GM18870 (cell line): ENCODE results near the gene NEDD4L.

Experiments
- ATAC-seq: cut with Tn5 transposase; IDR thresholded peaks from one replicate; pipeline ENCODE4 v1.9.1; 2021; ENCODE audit warnings: moderate library complexity; ENCODE audit not compliant: unreplicated experiment

Gene NEDD4L

GRCh38 chr18:58114766-58115165, 70.7 kb downstream of the NEDD4L start:
- no peak for ATAC-seq

DNA sequence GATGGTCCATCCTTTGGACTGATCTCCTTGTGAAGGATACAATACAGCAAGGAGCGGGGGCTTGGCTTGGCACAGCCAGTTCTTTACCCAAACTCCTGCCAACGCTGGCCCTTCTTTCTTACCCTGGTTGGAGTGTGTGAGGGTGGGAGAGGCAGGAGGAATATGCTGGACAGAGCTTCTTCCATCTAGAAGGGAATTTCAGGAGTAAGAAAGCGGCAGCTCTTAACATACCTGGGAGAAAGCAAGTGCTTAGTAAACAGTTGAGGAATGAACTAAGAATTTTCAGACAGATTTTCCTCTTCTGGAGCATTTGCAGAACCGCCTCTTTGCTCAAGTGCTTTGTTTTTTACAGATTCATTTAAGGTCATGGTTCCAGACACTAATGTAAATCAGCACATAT, 72.8 kb downstream of the NEDD4L start:
- no peak for ATAC-seq

DNA sequence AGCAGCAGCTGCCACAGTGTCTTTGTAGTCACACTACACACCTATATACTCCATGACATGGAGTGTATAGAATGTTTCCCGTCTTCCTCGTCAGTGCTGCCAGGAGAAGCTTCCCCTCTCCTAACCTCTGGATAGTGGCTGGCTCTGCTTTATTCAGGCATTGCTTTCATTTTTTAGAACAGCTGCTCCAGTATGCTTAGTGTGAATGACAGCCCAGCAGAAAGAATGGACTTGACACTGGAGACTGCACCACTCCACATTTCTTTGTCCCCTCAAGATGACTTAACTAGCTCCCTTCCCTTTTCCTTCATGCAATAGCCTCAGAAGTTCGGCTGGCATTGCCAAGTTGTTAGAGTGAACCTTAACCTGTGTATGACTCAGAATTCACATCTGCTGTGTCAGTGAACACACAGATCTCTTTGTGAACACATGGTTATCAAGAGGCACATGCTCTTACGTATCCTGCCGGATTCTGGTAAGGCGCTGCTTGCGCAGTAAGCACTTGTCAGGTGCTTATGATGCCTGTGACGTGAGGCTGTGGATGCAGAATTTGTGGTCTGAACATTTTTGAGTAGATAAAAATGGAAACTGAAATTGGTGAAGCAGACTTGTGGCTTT, 73.9 kb downstream of the NEDD4L start:
- no peak for ATAC-seq

GRCh38 chr18:58118536-58118935, 74.5 kb downstream of the NEDD4L start:
- no peak for ATAC-seq

DNA sequence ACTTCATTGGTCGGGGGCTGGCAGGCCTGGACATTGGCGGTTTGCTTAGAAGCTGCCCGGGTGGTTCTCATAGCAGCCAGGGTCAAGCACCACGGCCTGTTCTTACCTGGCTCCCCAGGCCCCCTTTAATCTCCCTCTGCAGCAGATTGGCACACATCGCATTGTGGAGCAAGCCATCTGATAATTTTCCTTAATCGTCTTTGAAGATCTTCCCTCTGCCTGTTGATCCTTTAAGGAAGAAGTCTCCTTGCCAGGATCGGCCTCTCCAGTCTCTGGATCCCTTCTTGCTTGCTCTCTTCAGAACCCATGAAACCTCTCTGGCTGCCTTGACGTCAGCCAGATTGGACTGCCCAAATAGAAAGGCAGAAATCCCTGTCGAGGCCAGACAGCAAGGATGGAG, 75.8 kb downstream of the NEDD4L start:
- ATAC-seq, result no peak

DNA sequence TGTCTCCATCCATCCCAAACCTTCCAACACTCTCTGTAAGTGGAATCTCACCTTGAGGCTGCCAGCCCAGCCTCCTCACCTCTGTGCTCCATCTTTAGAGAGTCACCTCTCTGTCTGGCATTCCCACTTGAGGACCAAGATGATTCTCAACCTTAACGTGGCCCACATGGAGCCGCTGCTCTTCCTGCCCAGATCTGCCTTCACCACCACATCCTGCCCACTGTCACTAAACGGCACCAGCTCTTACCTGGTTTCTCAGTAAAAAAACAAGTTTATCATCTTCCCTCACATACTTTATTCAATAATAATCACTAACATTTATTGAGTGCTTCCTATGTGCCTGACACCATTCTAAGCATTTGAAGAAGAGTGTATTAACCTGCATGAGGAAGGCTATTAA, 80.4 kb downstream of the NEDD4L start:
- ATAC-seq, result no peak

DNA sequence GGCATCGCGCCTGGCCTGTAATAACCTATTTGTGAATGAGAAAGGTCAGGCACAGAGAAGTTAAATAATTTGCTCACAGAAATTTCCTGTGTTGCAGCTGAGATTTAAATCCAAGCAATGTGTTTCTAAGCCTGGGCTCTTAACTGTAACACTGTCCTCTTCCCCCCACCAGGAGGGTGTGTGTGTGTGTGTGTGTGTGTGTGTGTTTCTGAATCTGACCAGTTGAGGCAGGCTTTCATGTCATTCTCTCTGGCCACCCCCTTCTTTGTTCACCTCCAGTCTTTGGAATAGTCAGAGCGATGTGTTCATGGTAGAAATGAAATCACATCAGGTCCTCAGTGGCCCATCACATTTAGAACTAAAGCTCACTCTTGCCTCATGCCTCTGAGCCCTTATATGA, 81.2 kb downstream of the NEDD4L start:
- no peak for ATAC-seq

DNA sequence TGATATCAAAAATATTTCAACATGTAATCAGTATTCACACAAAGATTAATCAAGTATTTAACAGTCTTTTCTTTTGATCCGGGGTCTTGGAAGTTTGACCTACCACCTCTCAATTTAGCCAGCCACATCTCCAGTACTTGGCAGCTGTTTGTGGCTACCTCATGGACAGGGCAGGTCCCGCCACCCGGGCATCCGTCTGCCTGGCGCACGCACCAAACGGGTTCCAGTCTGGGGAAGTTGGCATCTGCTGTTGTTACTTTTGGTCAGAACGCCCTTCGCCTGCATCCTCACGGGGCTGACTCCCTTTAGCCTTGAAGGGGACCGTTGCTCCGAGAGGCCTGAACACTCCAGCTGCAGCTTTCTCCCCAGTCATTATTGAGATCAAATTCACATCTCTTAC, 81.7 kb downstream of the NEDD4L start:
- no peak for ATAC-seq

DNA sequence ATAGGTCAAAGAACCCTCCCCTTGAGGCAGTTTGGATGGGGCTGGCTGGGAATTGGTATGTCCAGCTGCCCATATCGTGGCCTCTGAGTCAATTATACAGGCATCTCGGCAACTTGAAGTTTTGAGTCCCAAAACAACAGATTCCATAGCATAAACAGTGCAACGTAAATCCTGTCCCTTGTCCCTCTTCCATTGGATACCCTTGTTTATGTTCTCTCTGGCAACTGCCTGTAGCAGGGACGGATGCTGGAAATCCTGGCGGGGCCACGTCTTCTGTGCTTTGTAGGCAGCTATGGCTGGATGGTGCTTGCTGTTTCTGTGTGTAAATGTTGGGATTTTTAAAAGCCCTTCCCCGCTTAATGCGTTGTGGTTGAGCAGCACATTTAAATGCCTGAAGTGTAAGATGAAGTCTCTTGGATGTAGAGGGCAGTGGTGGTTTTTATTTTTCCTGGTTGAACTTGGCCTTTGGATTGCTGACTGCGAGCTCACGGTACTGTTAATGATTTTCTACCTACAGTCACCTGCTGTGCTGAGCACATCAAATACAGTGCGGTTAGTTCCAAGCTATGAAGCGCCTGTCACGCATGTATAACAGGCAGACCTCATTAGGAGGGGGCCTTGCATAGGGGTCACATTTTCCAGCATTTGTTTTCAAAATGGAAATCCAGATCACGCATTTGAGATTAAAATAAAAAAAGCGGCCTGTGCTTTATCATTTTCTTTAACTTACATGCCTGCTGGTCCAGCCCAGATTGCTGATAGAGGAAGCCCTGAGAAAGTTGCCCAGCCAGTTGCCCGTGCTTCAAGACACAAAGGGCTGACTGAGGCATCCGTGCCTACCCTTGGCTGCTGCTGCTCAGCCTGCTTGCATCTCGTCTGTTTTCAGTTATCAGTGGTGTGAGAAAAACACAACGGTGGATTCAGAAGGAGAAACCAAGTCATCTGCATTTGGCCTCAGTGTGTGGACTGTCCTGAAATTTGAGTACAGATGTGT, 84.7 kb downstream of the NEDD4L start:
- ATAC-seq, result no peak

- ATAC-seq, result no peak
Observed at GRCh38 chr18:58132595-58133261, 88.7 kb downstream of the NEDD4L start.

DNA sequence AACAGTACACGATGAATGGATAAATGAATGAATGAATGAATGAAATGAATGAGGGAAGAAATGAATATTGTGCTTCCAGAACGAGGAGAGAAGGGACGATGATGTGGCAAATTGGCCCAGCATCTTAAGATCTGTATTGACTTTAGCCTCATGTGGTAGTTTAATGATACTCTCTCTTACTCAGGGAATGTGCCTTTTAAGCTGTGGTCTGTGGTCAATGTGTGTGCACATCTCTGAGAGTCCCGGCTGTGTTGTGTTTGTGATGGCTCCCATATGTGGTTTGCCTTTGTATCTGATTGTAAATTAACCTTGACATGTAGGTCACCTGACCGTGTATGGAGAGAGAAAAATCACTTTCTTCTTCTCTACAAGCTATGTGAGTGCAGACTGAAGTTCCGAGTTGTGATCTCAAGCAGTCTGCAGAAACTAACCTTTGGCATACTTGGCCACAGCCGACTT, 91.2 kb downstream of the NEDD4L start:
- ATAC-seq, result peak; percentile 72

DNA sequence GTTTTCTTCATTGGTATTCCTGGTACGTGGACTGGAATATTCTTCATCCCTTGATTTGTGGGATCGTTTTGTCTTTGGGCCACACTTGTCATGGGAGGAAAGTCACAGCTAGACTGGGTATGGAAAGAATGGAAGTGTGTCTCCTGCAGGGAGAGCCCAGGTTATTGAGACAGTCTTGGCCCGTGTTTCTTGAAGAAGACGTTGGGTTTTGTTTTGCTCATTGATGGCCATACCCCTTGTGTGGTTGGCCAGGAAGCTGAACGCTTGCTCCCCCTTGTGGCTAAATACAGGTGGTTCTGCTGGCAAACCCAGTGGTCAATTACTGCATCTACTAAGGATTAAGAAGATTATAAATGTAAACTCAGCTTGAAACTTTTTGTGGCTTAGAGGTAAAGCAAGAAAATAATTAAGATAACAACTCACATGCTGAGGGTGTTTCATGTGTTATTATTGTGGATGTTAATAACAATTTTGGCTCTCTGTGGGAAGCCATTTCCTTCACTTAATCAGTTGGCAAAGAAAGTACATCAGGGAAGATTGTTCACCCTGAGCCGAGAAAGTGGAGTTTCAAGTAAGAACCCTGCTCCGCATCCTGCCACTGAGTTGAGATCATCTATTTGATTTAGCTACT, 91.8 kb downstream of the NEDD4L start:
- ATAC-seq, result peak; percentile 68

DNA sequence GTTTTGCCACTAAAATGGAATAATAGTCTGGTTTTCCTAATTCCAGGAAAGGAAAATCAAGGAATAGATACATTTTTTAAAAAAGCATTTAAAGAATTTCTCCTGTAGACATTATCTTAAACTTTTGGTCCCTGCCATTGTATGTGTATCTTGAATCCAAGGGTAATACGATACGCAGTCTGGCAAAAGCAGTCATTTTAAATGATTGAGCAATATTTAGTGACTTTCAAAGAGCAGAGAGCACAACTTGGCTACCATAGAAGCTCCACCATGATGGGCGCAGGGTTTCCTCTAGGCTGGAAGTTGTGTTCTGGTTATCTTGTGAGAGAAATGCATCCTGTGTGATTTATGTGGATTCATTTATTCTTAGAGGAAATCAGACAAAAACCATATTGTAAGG, 92.9 kb downstream of the NEDD4L start:
- ATAC-seq, result no peak

- ATAC-seq, result no peak
Observed at GRCh38 chr18:58139459-58140386, 95.7 kb downstream of the NEDD4L start.

DNA sequence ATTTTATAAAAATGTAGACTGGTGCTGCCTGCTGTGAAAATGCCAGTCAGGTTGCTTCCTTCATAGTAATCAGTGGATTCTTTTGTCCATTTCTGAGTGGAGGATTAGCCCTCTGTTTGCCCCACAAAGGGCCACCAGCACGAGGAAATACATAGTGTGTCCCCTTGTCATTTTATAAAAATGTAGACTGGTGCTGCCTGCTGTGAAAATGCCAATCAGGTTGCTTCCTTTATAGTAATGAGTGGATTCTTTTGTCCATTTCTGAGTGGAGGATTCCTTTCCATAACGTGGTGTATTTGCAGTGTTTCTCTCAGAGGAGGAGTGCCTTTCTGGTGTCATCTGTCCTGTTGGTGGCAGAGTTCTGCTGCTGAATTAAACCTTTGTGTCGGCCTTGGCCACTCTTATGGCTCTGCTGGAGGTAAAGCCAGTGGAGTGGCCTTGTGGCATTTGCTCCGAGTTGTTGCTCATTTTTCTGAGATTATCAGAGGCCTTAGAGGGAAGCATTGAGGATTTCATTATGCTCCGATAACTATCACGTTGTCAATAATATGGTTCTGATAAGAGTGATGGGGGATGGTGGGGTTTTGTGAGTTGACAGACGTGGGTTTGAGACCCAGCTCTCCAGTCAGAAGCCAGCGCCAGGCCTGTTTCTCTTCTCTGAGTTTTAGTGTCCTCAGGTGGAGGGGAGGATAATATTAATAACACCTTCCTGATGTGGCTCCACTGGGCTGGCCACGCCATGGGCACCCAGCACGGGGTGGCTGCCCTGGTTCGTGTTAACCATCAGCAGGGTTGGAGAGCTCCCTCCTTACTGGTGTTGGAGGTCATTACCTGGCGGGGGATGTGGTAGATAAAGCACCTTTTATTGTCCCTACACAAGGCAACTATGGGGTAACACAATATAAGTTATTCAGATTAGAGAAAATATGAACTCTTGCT, 96.6 kb downstream of the NEDD4L start:
- no peak for ATAC-seq

- ATAC-seq, result no peak
Observed at GRCh38 chr18:58143386-58143785, 99.4 kb downstream of the NEDD4L start.

GRCh38 chr18:58144106-58144505, 100.1 kb downstream of the NEDD4L start:
- ATAC-seq, result no peak

DNA sequence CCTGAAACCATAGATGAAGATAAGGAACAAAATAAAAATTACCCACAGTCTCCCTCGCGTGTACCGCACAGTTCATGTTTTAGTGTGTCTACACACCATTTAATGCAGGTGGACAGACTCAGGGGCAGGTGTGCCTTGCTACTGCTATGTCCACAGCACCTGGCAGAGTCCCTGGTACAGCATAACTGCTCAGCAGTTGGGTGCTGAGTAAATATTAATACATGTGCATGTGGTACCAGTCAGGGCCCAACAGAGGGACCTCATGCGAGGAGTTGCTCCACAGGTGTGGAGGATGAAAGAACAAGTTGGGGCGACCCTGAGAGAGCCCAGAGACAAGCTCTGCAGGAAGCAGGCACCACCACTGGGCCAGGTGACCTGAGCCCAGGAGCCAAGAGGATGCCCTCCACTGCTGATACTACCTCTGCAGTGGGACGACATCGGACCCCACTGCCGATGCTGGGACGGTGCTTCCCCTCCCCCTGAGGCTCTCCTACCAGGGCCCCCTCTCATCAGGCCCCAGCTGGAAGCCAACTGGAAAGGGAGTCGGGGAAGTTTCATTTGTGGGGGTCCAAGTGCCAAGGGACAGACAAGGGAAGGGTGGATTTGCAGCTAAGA, 100.8 kb downstream of the NEDD4L start:
- no peak for ATAC-seq

- no peak for ATAC-seq
Observed at GRCh38 chr18:58146099-58146498, 102.1 kb downstream of the NEDD4L start.
